Activated naive CD4-positive, alpha-beta T cell treated with anti-CD3 and anti-CD28 coated beads, Interleukin-2, amount 50 U/mL, for 72 hours (primary cell): ENCODE results near the gene CD38. TPM values are rescaled to one million over a fixed set of nuclear protein-coding genes. Genes with fewer than 3 reads are reported as not detected.

Experiments used
- ATAC-seq, 2 donors: fragments of 150-1000 bp; cut with Tn5 transposase; 2 replicates each; pipeline ENCODE4 v1.10.0; 2021; ENCODE audit warnings: mild to moderate bottlenecking in 2 of 2, moderate library complexity in 2 of 2
- DNase-seq, 2 donors: peaks; one replicate each; pipeline ENCODE4 v3.0.0; 2021 to 2022; ENCODE audit warnings: low spot score in 2 of 2
- H3K27ac Mint-ChIP-seq, 2 donors: one replicate each; pipeline ENCODE4 v1.8.0; 2022; ENCODE audit warnings: mild to moderate bottlenecking in 2 of 2, mixed read lengths in 2 of 2
- H3K36me3 Mint-ChIP-seq, 2 donors: one replicate each; pipeline ENCODE4 v1.8.0; 2022; ENCODE audit warnings: mixed read lengths in 2 of 2
- H3K9me3 Mint-ChIP-seq, 2 donors: one replicate each; pipeline ENCODE4 v1.8.0; 2022; ENCODE audit warnings: mixed read lengths in 2 of 2
- total RNA-seq, 2 donors: library from RNA; stranded (reverse); gene quantifications; one replicate each; pipeline ENCODE4 v1.2.3, GENCODE V29; 2022

The CD38 gene
- total RNA-seq, 2 donors from 2014 or later, result 10.7 to 32.8 TPM

- ATAC-seq (no peak), DNase-seq (no peak)
- Mint-ChIP-seq H3K36me3 (no peaks in the 10 kb centered on the region), H3K27ac (no peak overlapping the region), H3K9me3 (no peaks in the 10 kb centered on the region)
These were observed 116.3 kb downstream of the CD38 start for GRCh38 chr4:15894393-15894792.

DNA sequence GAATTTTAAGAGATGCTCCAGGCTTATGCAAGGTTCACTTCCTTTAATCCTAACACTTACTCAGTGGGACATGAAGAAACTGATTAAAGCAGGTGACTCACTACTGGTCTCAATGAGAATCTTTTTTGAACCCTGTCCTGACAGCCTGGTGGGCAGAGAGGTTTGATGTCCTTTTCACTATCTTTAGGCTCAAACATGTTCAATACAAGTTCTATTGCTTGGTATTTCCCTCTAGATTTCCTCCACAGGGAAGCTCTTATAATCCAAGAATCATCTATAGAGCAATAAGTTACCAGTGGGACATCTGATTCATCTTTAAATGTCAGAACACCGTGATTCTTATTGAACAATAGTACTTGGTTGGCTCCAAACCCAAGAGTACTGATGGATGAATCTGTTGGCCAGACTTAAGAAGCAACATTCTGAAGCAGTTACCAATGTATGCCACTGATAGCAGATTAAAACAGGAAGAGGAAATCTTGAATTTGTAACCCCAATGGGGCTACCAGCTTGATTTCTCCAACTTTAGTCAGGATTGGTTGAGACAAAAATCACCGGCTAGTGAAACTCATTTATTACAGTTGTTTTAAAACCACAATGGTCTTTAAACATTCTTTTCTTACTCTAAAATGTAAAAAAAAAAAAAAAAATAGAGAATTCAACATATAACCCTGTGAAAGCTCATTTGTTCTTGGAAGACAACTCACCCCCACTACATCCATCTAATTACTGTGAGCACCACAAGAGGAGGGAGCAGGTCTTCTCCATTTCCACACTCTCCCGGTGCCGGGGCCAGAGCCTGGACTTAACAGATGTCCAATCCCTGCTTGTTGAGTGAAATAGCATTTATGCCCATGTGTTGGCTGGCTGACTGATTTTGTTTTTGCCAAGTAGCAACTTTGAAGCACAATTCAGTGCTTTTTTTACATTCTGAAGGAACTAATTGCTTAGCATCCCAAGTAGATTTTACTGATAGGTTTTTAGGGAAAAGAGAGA, 117.1 kb downstream of the CD38 start:
- no peaks in the 10 kb centered on the region for H3K36me3 Mint-ChIP-seq
- ATAC-seq, result no peak
- H3K27ac Mint-ChIP-seq, result no peak overlapping the region
- DNase-seq, result no peak
- H3K9me3 Mint-ChIP-seq, result no peaks in the 10 kb centered on the region

DNA sequence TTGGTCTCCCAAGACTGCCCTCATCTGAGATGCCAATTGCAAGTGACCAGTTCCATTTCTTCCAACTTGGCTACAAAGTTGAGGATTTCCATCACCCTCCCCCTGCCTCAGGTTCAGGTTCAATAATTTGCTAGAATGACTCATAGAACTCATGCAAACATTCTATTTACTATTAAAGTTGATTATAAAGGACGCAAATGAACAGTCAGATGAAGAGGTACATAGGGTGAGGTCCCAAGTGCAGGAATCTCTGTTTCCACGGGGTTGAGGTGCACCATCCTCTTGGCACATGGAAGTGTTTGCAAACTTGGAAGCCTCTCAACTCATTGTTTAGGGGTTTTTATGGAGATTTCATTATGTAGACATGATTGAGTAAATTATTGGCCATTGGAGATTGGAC, 119.4 kb downstream of the CD38 start:
- DNase-seq, result no peak
- ATAC-seq, result no peak
- peaks cover 0 to 7% of the 10 kb centered on the region in 2 donors for H3K36me3 Mint-ChIP-seq
- no peak overlapping the region for H3K27ac Mint-ChIP-seq
- H3K9me3 Mint-ChIP-seq, result peaks cover 0 to 5% of the 10 kb centered on the region in 2 donors

- Mint-ChIP-seq H3K36me3 (peaks cover 0 to 7% of the 10 kb centered on the region in 2 donors), H3K9me3 (peaks cover 0 to 5% of the 10 kb centered on the region in 2 donors), H3K27ac (no peak overlapping the region)
- ATAC-seq (no peak), DNase-seq (no peak)
These were observed 120.8 kb downstream of the CD38 start for GRCh38 chr4:15898902-15899301.

DNA sequence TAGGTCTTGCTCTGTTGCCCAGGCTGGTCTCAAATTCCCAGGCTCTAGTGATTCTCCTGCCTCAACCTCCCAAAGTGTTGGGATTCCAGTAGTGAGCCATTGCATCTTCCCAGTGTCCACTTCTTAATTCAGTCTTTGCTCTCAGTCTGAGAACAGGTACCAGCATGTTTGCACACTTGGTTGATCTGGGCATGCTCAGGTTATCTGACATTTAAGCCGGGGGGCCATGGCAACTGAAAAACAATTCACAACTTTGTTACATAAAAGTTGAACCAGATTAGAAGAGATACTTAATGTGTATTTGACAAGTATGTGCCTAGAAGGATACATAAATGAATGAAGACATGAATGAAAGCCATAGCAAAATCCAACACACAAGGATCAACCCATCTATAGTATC, 121.4 kb downstream of the CD38 start:
- Mint-ChIP-seq H3K9me3 (peaks cover 0 to 10% of the 10 kb centered on the region in 2 donors), H3K36me3 (peaks cover 0 to 7% of the 10 kb centered on the region in 2 donors), H3K27ac (no peak overlapping the region)
- DNase-seq, result no peak
- no peak for ATAC-seq

DNA sequence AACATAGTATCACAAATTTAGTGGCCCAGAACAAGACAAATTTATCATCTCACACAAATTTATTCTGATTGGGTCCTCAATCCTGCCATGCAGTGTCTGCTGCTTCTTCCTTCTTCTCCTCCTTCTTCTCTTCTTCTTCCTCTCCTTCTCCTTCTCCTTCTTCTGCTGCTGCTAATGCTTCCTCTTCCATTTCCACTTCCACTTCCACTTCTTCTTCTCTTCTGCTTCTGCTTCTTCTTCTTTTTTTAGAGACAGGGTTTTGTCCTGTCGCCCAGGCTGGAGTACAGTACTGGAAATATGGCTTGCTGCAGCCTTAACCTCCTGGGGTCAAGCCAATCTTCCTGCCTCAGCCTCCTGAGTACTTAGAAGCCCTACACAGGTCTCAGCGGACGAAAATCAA, 122.9 kb downstream of the CD38 start:
- peaks cover 0 to 7% of the 10 kb centered on the region in 2 donors for H3K36me3 Mint-ChIP-seq
- no peak for ATAC-seq
- DNase-seq, result no peak
- no peak overlapping the region for H3K27ac Mint-ChIP-seq
- peaks cover 0 to 15% of the 10 kb centered on the region in 2 donors for H3K9me3 Mint-ChIP-seq

- Mint-ChIP-seq H3K36me3 (peaks cover 0 to 7% of the 10 kb centered on the region in 2 donors), H3K9me3 (peaks cover 0 to 15% of the 10 kb centered on the region in 2 donors), H3K27ac (no peak overlapping the region)
- ATAC-seq (peak; percentile 71 to 86), DNase-seq (peak in 1 of 2 donors; percentile 6)
These were observed 123.9 kb downstream of the CD38 start for GRCh38 chr4:15901998-15902397.

DNA sequence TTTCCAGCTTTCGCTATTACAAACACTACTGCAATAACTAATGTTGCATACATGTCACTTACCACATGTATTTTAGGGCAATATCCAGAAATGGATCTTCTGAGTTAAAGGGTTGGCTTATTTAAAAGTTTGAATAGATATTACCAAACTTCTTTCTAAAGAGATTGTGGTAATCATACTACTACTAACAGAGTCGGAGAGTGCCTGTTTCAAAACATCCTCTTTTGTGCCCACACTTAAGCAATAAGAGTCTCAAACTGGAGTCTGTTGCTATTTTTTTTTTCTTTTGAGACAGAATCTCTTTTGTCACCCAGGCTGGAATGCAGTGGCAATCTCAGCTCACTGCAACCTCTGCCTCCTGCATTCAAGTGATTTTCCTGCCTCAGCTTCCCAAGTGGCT, 124.6 kb downstream of the CD38 start:
- no peak overlapping the region for H3K27ac Mint-ChIP-seq
- no peak for ATAC-seq

More for the DNA sequence above, 124.6 kb downstream of the CD38 start:
- Mint-ChIP-seq H3K9me3 (peaks cover 0 to 15% of the 10 kb centered on the region in 2 donors), H3K36me3 (peaks cover 0 to 7% of the 10 kb centered on the region in 2 donors)
- no peak for DNase-seq

Other genes with a start within 250 kb of the CD38 start
- gene FBXL5, start 123.0 kb upstream of the CD38 start, total RNA-seq, result 10 to 100 TPM; 30.4 to 36.0 TPM
- 10 to 100 TPM in 1 of 2 donors, 1 to 10 TPM in 1; 7.7 to 10.6 TPM for gene FAM200B, start 96.5 kb upstream of the CD38 start, total RNA-seq
- gene BST1, start 75.3 kb upstream of the CD38 start, total RNA-seq, result under 1 TPM; 0.39 to 0.82 TPM
- gene FGFBP1, start 160.4 kb downstream of the CD38 start, total RNA-seq, result not detected
- gene FGFBP2, start 184.8 kb downstream of the CD38 start, total RNA-seq, result 1 to 10 TPM; 1.2 to 5.6 TPM